H7 (cell line): ENCODE measurements around the gene UTS2R. TPM values are rescaled to one million over a fixed set of nuclear protein-coding genes. Genes with fewer than 3 reads are reported as not detected.

Source experiments
- DNase-seq: peaks from one replicate; pipeline ENCODE4 v3.0.0; 2012
- H3K27me3 ChIP-seq: 2 replicates; pipeline ENCODE4 v1.6.0; 2011; ENCODE audit warnings: mild to moderate bottlenecking, low read length; ENCODE audit not compliant: control insufficient read depth, insufficient read depth
- H3K36me3 ChIP-seq: replicated peaks from 2 replicates; pipeline ENCODE4 v1.5.1; 2011; ENCODE audit warnings: low read length; ENCODE audit not compliant: control insufficient read depth, insufficient read depth
- H3K4me3 ChIP-seq: 2 replicates; pipeline ENCODE4 v1.5.1; 2011; ENCODE audit warnings: low read depth, mild to moderate bottlenecking, control low read depth, low read length, moderate library complexity; ENCODE audit not compliant: insufficient read depth
- total RNA-seq: library from RNA; depleted of rRNA; stranded (reverse); fragments of >200 nt; shearing (Covaris generic); gene quantifications from 2 replicates; pipeline ENCODE4 v1.2.3, GENCODE V29; 2014; rRNA removed

The UTS2R gene
- not detected in 2 replicates for total RNA-seq

- Histone ChIP-seq H3K27me3 (peaks cover 23% of the 10 kb centered on the region), H3K36me3 (no peaks in the 10 kb centered on the region), H3K4me3 (peak within 1 kb of the TSS; percentile 37)
- DNase-seq, result peak; percentile 93
Observed at GRCh38 chr17:82371333-82372248, at the start of gene UTS2R. TSS of gene UTS2R (plus strand) at chr17:82371765. CDS start at chr17:82374325, 2,560 bp downstream.

GRCh38 chr17:82321947-82322466 lies 49.6 kb upstream of the UTS2R start:
- no peak for DNase-seq
- Histone ChIP-seq H3K27me3 (no peaks in the 10 kb centered on the region), H3K4me3 (no peak overlapping the region), H3K36me3 (no peaks in the 10 kb centered on the region)

- no peak for DNase-seq
- Histone ChIP-seq H3K27me3 (no peaks in the 10 kb centered on the region; the same call in 1 of the 2 replicates), H3K36me3 (no peaks in the 10 kb centered on the region), H3K4me3 (no peak overlapping the region)
Observed at GRCh38 chr17:82322526-82323453, 48.8 kb upstream of the UTS2R start.

- DNase-seq, result no peak
- Histone ChIP-seq H3K27me3 (no peaks in the 10 kb centered on the region; the same call in 1 of the 2 replicates), H3K4me3 (no peak overlapping the region), H3K36me3 (no peaks in the 10 kb centered on the region)
Observed at GRCh38 chr17:82323514-82324234, 47.9 kb upstream of the UTS2R start.

GRCh38 chr17:82324566-82325285 lies 46.8 kb upstream of the UTS2R start:
- Histone ChIP-seq H3K27me3 (no peaks in the 10 kb centered on the region; the same call in 1 of the 2 replicates), H3K36me3 (no peaks in the 10 kb centered on the region), H3K4me3 (no peak overlapping the region)
- DNase-seq, result no peak

GRCh38 chr17:82325286-82326180 lies 46.0 kb upstream of the UTS2R start:
- Histone ChIP-seq H3K27me3 (no peaks in the 10 kb centered on the region; the same call in 1 of the 2 replicates), H3K4me3 (no peak overlapping the region), H3K36me3 (no peaks in the 10 kb centered on the region)
- DNase-seq, result no peak

GRCh38 chr17:82327289-82327688 lies 44.3 kb upstream of the UTS2R start:
- DNase-seq, result peak; percentile 85

GRCh38 chr17:82327757-82328140 lies 43.8 kb upstream of the UTS2R start:
- Histone ChIP-seq H3K4me3 (no peak overlapping the region), H3K36me3 (no peaks in the 10 kb centered on the region), H3K27me3 (peaks cover 8% of the 10 kb centered on the region)
- DNase-seq, result no peak

More at GRCh38 chr17:82327289-82327688, 44.3 kb upstream of the UTS2R start:
- H3K27me3 ChIP-seq, result peaks cover 4% of the 10 kb centered on the region
- no peaks in the 10 kb centered on the region for H3K36me3 ChIP-seq
- no peak overlapping the region for H3K4me3 ChIP-seq

GRCh38 chr17:82328141-82328993 lies 43.2 kb upstream of the UTS2R start:
- peak; percentile 84 for DNase-seq
- peaks cover 14% of the 10 kb centered on the region for H3K27me3 ChIP-seq

GRCh38 chr17:82328994-82329507 lies 42.5 kb upstream of the UTS2R start:
- DNase-seq, result no peak
- H3K27me3 ChIP-seq, result peaks cover 21% of the 10 kb centered on the region
- H3K36me3 ChIP-seq, result no peaks in the 10 kb centered on the region
- H3K4me3 ChIP-seq, result no peak overlapping the region

More at GRCh38 chr17:82328141-82328993, 43.2 kb upstream of the UTS2R start:
- no peak overlapping the region for H3K4me3 ChIP-seq
- H3K36me3 ChIP-seq, result no peaks in the 10 kb centered on the region

GRCh38 chr17:82329683-82330321 lies 41.8 kb upstream of the UTS2R start:
- Histone ChIP-seq H3K4me3 (no peak overlapping the region), H3K27me3 (peaks cover 28% of the 10 kb centered on the region), H3K36me3 (no peaks in the 10 kb centered on the region)
- no peak for DNase-seq
